GM19397 (cell line): ENCODE data around the gene LIPK.
"Not testable (repeated sequence)": the region's sequence is repeated elsewhere in the genome, so short reads cannot be mapped to it uniquely, and the experiment has no call there.

Experiments used
- ATAC-seq: cut with Tn5 transposase; IDR thresholded peaks from one replicate; pipeline ENCODE4 v1.9.1; 2021; ENCODE audit warnings: mild to moderate bottlenecking, moderate library complexity; ENCODE audit not compliant: unreplicated experiment

The LIPK gene

GRCh38 chr10:88705958-88706357, at the start of gene LIPK:
LIPK (plus strand) TSS chr10:88706249; CDS start chr10:88724544, 18,295 bp downstream.
- no peak for ATAC-seq

DNA sequence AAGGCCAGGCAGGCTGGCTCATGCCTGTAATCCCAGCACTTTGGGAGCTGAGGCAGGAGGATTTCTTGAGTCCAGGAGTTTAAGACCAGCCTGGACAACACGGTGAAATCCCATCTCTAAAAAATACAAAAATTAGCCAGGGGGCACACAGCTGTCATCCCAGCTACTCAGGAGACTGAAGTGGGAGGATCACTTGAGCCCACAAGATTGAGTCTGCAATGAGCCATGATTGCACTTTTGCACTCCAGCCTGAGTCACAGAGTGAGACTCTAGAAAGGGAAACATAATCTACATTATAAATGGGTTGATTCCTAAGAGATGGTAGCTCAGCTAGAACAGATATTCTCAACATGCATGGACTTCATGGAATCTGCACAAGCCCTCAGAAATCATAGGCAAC, 48.1 kb upstream of the LIPK start:
- ATAC-seq = no peak

DNA sequence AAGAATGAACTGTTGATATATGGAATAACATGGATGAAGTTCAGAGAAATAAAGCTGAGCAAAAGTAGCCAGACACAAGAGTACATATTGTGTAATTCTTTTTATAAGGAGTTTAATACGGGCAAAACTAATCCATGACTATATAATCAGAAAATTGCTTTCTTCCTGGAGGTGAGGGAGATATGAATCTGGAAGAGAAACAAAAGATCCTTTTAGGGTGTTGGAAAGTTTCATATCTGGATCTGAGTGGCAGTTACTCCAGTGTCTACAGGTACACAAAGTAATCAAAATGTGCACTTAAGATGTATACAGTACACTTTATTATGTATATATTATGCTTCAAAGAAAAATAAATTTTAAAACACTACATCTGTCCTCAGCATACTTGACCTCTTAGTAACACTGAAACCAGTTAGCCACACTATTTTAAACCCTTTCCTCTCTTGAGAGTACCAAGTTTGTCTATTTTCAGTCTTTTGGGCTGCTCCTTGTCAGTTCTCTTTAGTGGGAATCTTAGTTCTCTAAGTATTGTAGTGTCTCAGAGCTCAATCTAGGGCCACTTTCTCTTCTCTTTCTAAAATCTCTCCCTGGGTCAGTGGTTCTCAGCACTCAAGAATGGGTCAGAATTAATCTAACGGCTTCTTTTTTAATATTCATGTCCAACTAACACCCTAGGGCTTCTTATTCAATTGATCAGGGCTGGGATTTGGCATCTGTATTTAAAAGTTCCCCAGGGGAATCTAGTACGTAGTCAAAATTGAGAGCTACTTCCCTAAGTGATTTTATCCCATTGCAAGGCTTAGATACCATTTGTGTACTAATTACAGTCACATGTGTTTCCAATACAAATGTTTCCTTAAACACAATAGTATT, 46.1 kb upstream of the LIPK start:
- ATAC-seq = no peak

DNA sequence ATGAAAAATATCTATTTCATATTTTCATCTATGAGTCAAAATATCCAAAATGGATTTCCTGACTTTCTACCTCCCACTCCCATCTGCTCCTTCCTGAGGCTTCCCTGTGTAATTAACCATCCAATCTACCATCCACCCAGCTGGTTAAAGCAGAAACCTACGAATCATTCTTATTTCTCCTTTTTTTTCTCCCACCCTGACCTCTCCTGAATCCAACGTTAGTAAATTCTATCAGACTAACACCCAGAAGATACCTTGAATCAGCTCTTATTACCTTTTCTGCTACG, 45.5 kb upstream of the LIPK start:
- ATAC-seq = no peak

DNA sequence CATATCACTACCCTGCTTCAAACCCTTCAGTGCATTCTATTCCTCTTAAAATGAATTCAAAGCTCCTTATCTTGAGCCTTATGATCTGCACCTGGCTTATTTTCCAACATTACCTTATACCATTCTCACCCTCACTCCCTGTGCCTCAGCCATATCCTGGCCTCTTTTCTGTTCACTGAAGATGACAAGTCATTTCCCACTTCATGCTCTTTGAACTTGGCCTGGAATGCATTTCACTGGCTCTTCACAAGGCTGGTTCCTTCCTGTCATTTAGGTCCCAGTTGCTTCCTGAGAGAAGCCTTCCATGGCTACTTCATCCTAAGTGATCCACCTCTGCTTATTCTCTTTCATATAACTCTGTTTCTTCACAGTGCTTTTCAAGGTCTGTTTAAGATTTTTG, 45.0 kb upstream of the LIPK start:
- no peak for ATAC-seq

DNA sequence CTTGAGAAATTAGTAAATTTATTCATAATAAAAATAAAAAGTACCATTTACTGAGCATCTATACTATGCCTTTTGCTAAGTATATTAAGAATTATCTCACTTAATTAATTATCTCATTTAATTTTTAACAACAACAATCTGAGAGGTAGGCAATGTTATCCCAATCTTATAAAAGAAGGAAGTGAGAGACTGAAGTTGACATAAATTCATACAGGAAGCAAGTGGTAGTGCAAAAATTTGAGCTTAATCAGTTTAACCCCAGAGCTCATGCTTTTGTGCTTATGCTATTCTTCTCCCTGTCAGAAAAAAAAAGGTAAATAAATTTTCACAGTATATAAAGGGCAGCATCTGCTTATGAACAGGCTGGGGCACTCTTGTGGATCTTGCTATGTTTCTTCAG, 44.5 kb upstream of the LIPK start:
- ATAC-seq = no peak

GRCh38 chr10:88663153-88663552, 42.9 kb upstream of the LIPK start:
- not testable (repeated sequence) for ATAC-seq

- ATAC-seq = no peak
These were observed 41.9 kb upstream of the LIPK start, which contains the start of gene LIPF for GRCh38 chr10:88664142-88664541. LIPF (plus strand) TSS chr10:88664442; CDS start chr10:88667298, 2,856 bp downstream.

- no peak for ATAC-seq
These were observed 37.6 kb upstream of the LIPK start for GRCh38 chr10:88668465-88668864.

GRCh38 chr10:88670497-88670896, 35.6 kb upstream of the LIPK start:
- ATAC-seq = no peak

- ATAC-seq = no peak
These were observed 34.0 kb upstream of the LIPK start for GRCh38 chr10:88672041-88672440.

- no peak for ATAC-seq
These were observed 29.6 kb upstream of the LIPK start for GRCh38 chr10:88676283-88677060.

GRCh38 chr10:88680958-88681357, 25.1 kb upstream of the LIPK start:
- no peak for ATAC-seq

DNA sequence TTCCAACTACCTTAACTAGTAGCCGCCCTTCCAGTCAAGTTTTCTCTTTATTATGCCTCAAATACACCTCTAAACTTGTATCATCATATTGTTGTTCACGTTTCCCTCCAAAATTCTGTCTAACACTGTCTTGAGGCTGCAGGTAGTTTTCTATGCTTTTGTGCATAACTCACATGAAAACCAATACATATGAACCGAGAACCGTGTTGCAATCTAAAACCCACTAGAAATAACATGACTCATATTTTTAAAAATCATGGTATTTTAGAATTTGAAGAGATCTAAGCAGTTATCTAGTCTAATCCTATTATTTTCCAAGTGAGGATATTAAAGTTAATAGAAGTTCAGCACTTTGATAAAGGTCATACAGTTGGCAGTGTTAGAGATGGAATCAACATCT, 23.6 kb upstream of the LIPK start:
- ATAC-seq = no peak

GRCh38 chr10:88687853-88688467, 18.1 kb upstream of the LIPK start:
- ATAC-seq = no peak

GRCh38 chr10:88689366-88689765, 16.7 kb upstream of the LIPK start:
- no peak for ATAC-seq

DNA sequence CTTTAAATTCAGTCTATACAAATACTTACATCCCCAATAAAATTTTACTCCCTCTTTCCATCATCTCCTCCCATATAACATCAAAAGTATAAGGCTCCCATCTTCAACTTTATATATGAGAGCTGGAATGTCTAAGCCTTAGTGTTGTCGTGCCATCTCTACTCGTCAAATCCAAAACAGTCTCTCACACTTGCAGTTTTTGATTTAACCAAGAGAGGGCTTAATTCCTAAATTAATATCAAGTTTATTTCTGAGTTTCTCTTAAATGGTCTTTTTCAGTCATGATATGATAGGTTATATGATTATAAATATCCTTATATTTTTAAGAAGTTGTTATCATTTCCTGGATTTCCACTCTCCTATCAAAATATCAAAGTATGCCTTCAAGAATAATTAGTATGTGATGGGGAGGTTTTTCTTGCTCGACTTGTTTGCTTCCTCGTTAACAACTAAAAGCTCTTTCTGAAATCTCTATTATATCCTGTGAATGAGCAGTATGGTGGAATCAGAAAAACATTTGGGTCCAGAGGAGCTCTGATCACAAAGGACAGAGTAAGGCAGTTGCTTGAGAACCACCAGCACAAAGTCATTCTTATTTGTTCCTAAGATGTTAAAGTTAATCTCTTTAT, 12.5 kb upstream of the LIPK start:
- no peak for ATAC-seq

DNA sequence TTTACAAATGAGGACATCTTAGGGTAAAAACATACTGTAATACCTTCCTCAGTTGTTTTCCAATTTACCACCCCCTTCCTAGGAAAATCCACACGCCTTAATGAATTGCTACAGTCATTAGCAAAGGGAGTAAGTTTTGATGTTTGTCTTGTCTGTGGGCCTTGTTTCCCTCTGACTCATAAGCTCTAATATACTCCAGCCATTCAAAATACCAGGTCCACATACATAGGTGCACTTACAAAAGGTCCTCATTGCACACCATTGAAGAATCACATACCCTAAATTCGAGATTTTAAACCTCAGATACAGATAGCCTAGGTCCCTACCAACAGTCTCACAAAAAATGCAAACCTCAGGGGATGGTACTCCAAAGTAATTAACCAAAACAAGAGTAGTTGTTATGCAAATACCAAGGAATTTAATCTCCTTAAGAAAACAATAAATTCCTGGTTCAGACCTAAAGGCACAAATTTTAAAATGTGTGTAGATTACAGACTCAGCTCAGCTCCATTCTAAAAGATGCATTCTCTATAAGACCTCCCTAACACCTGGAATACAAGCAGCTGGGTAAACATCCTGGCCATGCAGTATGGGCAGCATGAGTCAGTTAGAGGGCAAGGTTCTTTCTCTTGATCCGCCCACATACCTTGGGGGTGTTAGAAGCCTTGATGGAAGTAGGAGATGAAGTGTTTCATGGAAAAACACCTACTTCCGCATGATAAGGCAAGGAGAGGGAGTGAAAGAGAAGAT, 3.0 kb upstream of the LIPK start:
- ATAC-seq = no peak

GRCh38 chr10:88707429-88708155, 1.5 kb downstream of the LIPK start:
- ATAC-seq = no peak

DNA sequence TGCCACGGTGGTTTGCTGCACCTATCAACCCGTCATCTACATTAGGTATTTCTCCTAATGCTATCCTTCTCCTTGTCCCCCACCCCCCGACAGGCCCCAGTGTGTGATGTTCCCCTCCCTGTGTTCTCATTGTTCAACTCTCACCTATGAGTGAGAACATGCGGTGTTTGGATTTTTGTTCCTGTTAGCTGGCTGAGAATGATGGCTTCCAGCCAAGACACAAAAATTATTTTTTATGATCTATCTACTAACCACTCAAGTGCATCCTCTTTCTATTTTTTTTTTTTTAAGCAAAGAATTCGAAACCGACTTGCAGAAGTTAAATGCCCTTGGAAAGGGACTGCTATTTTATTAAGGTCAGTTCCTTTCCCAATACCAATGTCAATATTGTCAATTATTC, 3.3 kb downstream of the LIPK start:
- ATAC-seq = not testable (repeated sequence)
